ENCODE data around the gene NSMF.

GRCh38 chr9:137398561-137399468, 60.3 kb downstream of the NSMF start:
- TF ChIP-seq FOXA1 (IDR thresholded peaks at IDR 0.05) (no peak), NFRKB (IDR thresholded peaks at IDR 0.05) (no peak), FOXM1 (IDR thresholded peaks at IDR 0.05; ENCODE audit: borderline replicate concordance) (no peak), CTBP1 (IDR thresholded peaks at IDR 0.05; ENCODE audit: borderline replicate concordance) (no peak), SUZ12 (IDR thresholded peaks at IDR 0.05) (no peak)
